OCI-LY7 (cell line): Measurements from ENCODE around the gene ABHD12. TPM values are rescaled to one million over a fixed set of nuclear protein-coding genes. Genes with fewer than 3 reads are reported as not detected.

ENCODE experiments used
- BruUV-seq: library from RNA; stranded (reverse); fragments of 400-500 nt; replicated peaks from 2 replicates; lab custom pipeline; 2021; lab: Mats Ljungman, UMichigan
- CTCF ChIA-PET: fragments of 300-600 bp; sonication (Branson Sonifier 250); formaldehyde crosslinking; loops from one replicate; lab custom pipeline; 2022; ENCODE audit warnings: antibody characterized with exemption; ENCODE audit not compliant: unreplicated experiment; lab: Charles Lee
- POLR2A ChIA-PET: fragments of 300-600 bp; sonication (Branson Sonifier 250); formaldehyde crosslinking; loops from one replicate; lab custom pipeline; 2022; ENCODE audit warnings: antibody characterized with exemption; lab: Charles Lee
- DNase-seq: peaks from one replicate; pipeline ENCODE4 v3.0.0-alpha.2; 2015; ENCODE audit warnings: low spot score
- H2AFZ ChIP-seq: fragments of 200-600 bp; sonication (generic), shearing (Covaris generic); 2 replicates; pipeline ENCODE4 v1.6.1; 2014; ENCODE audit warnings: mild to moderate bottlenecking, antibody characterized with exemption, low read length, moderate library complexity
- H3K27ac ChIP-seq: fragments of 200-600 bp; sonication (generic); 2 replicates; pipeline ENCODE4 v1.5.1; 2014; ENCODE audit warnings: mixed run types, low read depth, mild to moderate bottlenecking, moderate library complexity, low read length, inconsistent platforms; ENCODE audit not compliant: poor library complexity, severe bottlenecking
- H3K36me3 ChIP-seq: fragments of 200-600 bp; sonication (generic); 2 replicates; pipeline ENCODE4 v1.6.1; 2014; ENCODE audit warnings: mild to moderate bottlenecking, antibody characterized with exemption, low read length, moderate library complexity, mixed read lengths; ENCODE audit not compliant: insufficient read depth
- H3K4me1 ChIP-seq: fragments of 200-600 bp; sonication (generic); 2 replicates; pipeline ENCODE4 v1.5.1; 2014; ENCODE audit warnings: mild to moderate bottlenecking, low read length; ENCODE audit not compliant: insufficient read depth, poor library complexity, severe bottlenecking
- H3K4me2 ChIP-seq: fragments of 200-600 bp; sonication (generic); 2 replicates; pipeline ENCODE4 v1.6.1; 2014; ENCODE audit warnings: mild to moderate bottlenecking, low read length
- H3K4me3 ChIP-seq: fragments of 200-600 bp; sonication (generic); 2 replicates; pipeline ENCODE4 v1.5.1; 2014; ENCODE audit warnings: mild to moderate bottlenecking, low read depth, low read length; ENCODE audit not compliant: poor library complexity, severe bottlenecking
- H3K79me2 ChIP-seq: fragments of 200-600 bp; sonication (generic); 2 replicates; pipeline ENCODE4 v1.6.1; 2016; ENCODE audit warnings: low read depth, mild to moderate bottlenecking, low read length, moderate library complexity, mixed read lengths; ENCODE audit not compliant: insufficient read depth
- H3K9me2 ChIP-seq: fragments of 200-600 bp; sonication (generic); 2 replicates; pipeline ENCODE4 v1.6.1; 2016; ENCODE audit warnings: mild to moderate bottlenecking, low read length, mixed read lengths; ENCODE audit not compliant: insufficient read depth
- H3K9me3 ChIP-seq: fragments of 200-600 bp; sonication (generic); 2 replicates; pipeline ENCODE4 v1.6.1; 2014; ENCODE audit warnings: mild to moderate bottlenecking, mixed run types, low read length, mixed read lengths
- H4K20me1 ChIP-seq: fragments of 200-600 bp; sonication (generic); 2 replicates; pipeline ENCODE4 v1.6.1; 2014; ENCODE audit warnings: mild to moderate bottlenecking, antibody characterized with exemption, low read length, moderate library complexity, mixed read lengths; ENCODE audit not compliant: insufficient read depth
- EZH2phosphoT487 ChIP-seq: fragments of 200-600 bp; sonication (generic); IDR thresholded peaks from 2 replicates; pipeline ENCODE4 v1.6.1; 2018; ENCODE audit warnings: low read depth, borderline replicate concordance, mild to moderate bottlenecking, mixed run types, antibody characterized with exemption, low read length, moderate library complexity, mixed read lengths
- intact Hi-C: fragments of 100-400 bp; cut with micrococcal nuclease; formaldehyde crosslinking; loops from one replicate; pipeline ENCODE4 v1.10.0; 2022; ENCODE audit not compliant: unreplicated experiment
- total RNA-seq, 2 experiments: library from RNA; depleted of rRNA in 1 of 2; stranded (reverse); fragments of >200 nt in 1 of 2; shearing (Covaris generic) in 1 of 2; gene quantifications; 2 replicates each; pipeline ENCODE4 v1.2.3, GENCODE V29; 2014 to 2022
- TF ChIP-seq, protein P1 (sequence below): fragments of 200-600 bp; sonication (generic); conservative IDR thresholded peaks from 2 replicates; pipeline ENCODE4 v1.5.1; 2014; ENCODE audit warnings: mild to moderate bottlenecking, antibody characterized with exemption, low read length, moderate library complexity, mixed read lengths

The ABHD12 gene
- total RNA-seq, 2 experiments from 2014 or later: 10.6 to 12.9 TPM

DNA sequence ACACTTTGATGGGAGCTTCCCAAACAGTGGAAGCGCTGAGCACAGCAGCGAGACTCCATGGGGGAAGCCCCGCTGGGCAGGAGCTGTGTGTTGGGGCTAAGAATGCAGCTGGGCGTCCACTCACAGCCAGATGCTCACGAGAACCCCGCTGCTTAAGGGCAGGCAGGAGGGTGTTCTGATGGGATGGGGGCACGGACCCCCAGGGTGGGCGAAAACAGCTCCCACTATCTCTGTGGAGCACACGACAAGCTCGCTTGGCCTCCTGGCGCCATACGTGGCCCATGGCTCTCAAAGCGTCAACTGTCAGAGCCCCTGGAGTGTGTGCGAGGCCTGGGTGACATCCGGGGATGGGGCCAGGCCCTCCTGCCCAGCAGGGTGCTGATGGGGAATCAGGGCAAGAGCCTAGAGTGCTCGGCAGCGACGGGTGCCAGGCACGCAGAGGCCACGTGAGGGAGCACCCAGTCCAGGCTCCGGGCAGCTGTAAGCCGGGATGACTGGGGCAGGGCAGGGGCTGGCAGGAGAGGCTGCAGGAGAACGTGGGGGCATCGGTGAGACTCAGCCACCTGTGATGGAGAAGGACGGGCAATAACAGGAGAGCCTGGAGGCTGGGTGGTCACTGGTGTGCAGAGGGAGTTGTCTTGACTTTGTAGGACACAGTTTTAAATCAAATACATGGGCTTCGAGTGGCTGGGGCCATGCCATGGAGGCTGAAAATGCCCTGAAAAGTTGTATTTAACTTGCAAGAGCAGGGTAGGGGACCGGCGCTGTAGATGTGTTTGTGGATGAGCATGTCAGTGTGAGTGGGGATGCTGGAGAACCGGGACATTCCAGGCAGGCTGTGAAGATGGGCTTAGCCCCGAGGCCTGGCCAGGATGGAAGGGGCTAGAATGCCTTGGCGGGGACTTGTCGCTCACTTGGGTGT lies 115.5 kb downstream of the ABHD12 start:
- Histone ChIP-seq H4K20me1 (peaks cover 12% of the 10 kb centered on the region), H3K4me2 (no peak overlapping the region), H3K9me2 (no peaks in the 10 kb centered on the region), H3K4me1 (peaks cover 4% of the 10 kb centered on the region), H3K9me3 (no peaks in the 10 kb centered on the region), H3K36me3 (peaks cover 3% of the 10 kb centered on the region; the same call in 1 of the 2 replicates), H2AFZ (no peak overlapping the region), H3K4me3 (no peak overlapping the region), H3K27ac (no peak overlapping the region), H3K79me2 (no peaks in the 10 kb centered on the region)
- intact Hi-C loops: no loop called here
- ChIA-PET CTCF (no interaction called here), POLR2A (no interaction called here)
- no peak for TF ChIP-seq EZH2phosphoT487
- TF ChIP-seq, protein P1, sequence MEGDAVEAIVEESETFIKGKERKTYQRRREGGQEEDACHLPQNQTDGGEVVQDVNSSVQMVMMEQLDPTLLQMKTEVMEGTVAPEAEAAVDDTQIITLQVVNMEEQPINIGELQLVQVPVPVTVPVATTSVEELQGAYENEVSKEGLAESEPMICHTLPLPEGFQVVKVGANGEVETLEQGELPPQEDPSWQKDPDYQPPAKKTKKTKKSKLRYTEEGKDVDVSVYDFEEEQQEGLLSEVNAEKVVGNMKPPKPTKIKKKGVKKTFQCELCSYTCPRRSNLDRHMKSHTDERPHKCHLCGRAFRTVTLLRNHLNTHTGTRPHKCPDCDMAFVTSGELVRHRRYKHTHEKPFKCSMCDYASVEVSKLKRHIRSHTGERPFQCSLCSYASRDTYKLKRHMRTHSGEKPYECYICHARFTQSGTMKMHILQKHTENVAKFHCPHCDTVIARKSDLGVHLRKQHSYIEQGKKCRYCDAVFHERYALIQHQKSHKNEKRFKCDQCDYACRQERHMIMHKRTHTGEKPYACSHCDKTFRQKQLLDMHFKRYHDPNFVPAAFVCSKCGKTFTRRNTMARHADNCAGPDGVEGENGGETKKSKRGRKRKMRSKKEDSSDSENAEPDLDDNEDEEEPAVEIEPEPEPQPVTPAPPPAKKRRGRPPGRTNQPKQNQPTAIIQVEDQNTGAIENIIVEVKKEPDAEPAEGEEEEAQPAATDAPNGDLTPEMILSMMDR: no peak
- no TSS peak for BruUV-seq
- no peak for DNase-seq

DNA sequence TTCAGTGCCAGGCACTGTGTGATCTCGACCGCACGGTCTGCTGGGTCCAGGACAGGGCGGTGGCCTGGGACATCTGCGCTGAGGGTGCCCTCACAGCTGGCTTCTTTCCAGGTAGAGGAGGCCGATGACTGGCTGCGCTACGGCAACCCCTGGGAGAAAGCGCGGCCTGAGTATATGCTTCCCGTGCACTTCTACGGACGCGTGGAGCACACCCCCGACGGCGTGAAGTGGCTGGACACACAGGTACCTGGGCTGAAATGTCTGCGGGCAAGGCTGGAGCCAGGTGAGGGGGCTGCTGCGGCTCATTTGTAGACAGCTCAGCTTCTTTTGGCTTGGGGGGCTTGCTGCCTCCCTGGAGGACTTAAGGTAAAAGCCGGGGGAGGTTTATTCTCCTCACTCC lies 116.2 kb downstream of the ABHD12 start:
- DNase-seq: no peak
- intact Hi-C loops: no loop called here
- Histone ChIP-seq H3K4me3 (no peak overlapping the region), H3K9me3 (no peaks in the 10 kb centered on the region), H3K79me2 (no peaks in the 10 kb centered on the region), H3K36me3 (peaks cover 3% of the 10 kb centered on the region; the same call in 1 of the 2 replicates), H3K4me2 (no peak overlapping the region), H4K20me1 (peaks cover 12% of the 10 kb centered on the region), H2AFZ (no peak overlapping the region), H3K9me2 (no peaks in the 10 kb centered on the region), H3K27ac (no peak overlapping the region), H3K4me1 (no peaks in the 10 kb centered on the region)
- CTCF ChIA-PET: no interaction called here
- TF ChIP-seq EZH2phosphoT487: no peak
- TF ChIP-seq, protein P1: no peak
- BruUV-seq: no TSS peak
- POLR2A ChIA-PET: no interaction called here
